Keratinocyte (primary cell): Measurements from ENCODE around the gene TMEM38B. TPM values are rescaled to one million over a fixed set of nuclear protein-coding genes. Genes with fewer than 3 reads are reported as not detected.

Experiments
- DNase-seq: peaks from one replicate; pipeline ENCODE4 v3.0.0-alpha.2; 2011; ENCODE audit warnings: low read depth, missing footprints, low spot score
- FAIRE-seq: peaks from 2 replicates; lab custom pipeline; 2011; peaks lifted over from hg19 to GRCh38; lab: Jason Lieb, UNC
- H2AFZ ChIP-seq: 2 replicates; pipeline ENCODE4 v1.6.0; 2012; ENCODE audit warnings: low read length, control low read depth, inconsistent platforms; ENCODE audit not compliant: control insufficient read depth
- H3K27ac ChIP-seq: 2 replicates; pipeline ENCODE4 v1.5.1; 2011; ENCODE audit warnings: low read length; ENCODE audit not compliant: control insufficient read depth, insufficient read depth
- H3K27me3 ChIP-seq: 3 replicates; pipeline ENCODE4 v1.6.0; 2011; ENCODE audit warnings: low read length; ENCODE audit not compliant: control insufficient read depth, insufficient read depth; ENCODE audit errors: extremely low read depth
- H3K36me3 ChIP-seq, 2 experiments: 2 replicates in 1 of 2; 3 replicates in 1 of 2; pipeline ENCODE4 v1.5.1; 2011; ENCODE audit warnings: low read length in 2 of 2, mild to moderate bottlenecking in 1 of 2; ENCODE audit not compliant: control insufficient read depth in 2 of 2, insufficient read depth in 2 of 2; ENCODE audit errors: extremely low read depth in 1 of 2
- H3K4me1 ChIP-seq: 3 replicates; pipeline ENCODE4 v1.5.1; 2011; ENCODE audit warnings: low read length; ENCODE audit not compliant: control insufficient read depth, insufficient read depth; ENCODE audit errors: extremely low read depth
- H3K4me2 ChIP-seq: 3 replicates; pipeline ENCODE4 v1.6.0; 2011; ENCODE audit warnings: low read depth, low read length; ENCODE audit not compliant: control insufficient read depth, insufficient read depth; ENCODE audit errors: extremely low read depth
- H3K4me3 ChIP-seq, 3 experiments: fragments of 200-600 bp in 1 of 3; sonication (generic) in 1 of 3; 2 replicates in 2 of 3; 3 replicates in 1 of 3; pipeline ENCODE4 v1.5.1; 2011 to 2016; ENCODE audit warnings: low read length in 3 of 3, mild to moderate bottlenecking in 3 of 3, control low read depth in 2 of 3, inconsistent platforms in 1 of 3, low read depth in 1 of 3, mixed read lengths in 1 of 3, mixed run types in 1 of 3, moderate library complexity in 1 of 3; ENCODE audit not compliant: control insufficient read depth in 2 of 3, insufficient read depth in 2 of 3; ENCODE audit errors: extremely low read depth in 1 of 3
- H3K79me2 ChIP-seq: 2 replicates; pipeline ENCODE4 v1.6.0; 2012; ENCODE audit warnings: low read length; ENCODE audit not compliant: control insufficient read depth, insufficient read depth
- H3K9ac ChIP-seq: 3 replicates; pipeline ENCODE4 v1.6.0; 2011; ENCODE audit warnings: low read length; ENCODE audit not compliant: control insufficient read depth, insufficient read depth; ENCODE audit errors: extremely low read depth
- H3K9me1 ChIP-seq: 3 replicates; pipeline ENCODE4 v1.6.0; 2011; ENCODE audit warnings: low read length; ENCODE audit not compliant: control insufficient read depth, insufficient read depth; ENCODE audit errors: extremely low read depth
- H3K9me3 ChIP-seq: 2 replicates; pipeline ENCODE4 v1.5.1; 2012; ENCODE audit warnings: low read depth, low read length; ENCODE audit not compliant: control insufficient read depth
- H4K20me1 ChIP-seq: 3 replicates; pipeline ENCODE4 v1.6.0; 2011; ENCODE audit warnings: low read length; ENCODE audit not compliant: control insufficient read depth, insufficient read depth; ENCODE audit errors: extremely low read depth
- CTCF ChIP-seq, 3 experiments: IDR thresholded peaks in 1 of 3; conservative IDR thresholded peaks in 1 of 3; optimal IDR thresholded peaks in 1 of 3; 2 replicates in 2 of 3; 3 replicates in 1 of 3; pipeline versions ENCODE3 to v1.5.1; 2011; ENCODE audit warnings: low read length in 3 of 3, mild to moderate bottlenecking in 3 of 3, moderate library complexity in 2 of 3, control low read depth in 1 of 3, inconsistent platforms in 1 of 3; ENCODE audit not compliant: insufficient read depth in 2 of 3; ENCODE audit errors: extremely low read depth in 1 of 3
- EZH2 ChIP-seq: IDR thresholded peaks from one replicate; pipeline ENCODE4 v1.6.1; 2012; ENCODE audit warnings: inconsistent platforms, mild to moderate bottlenecking, low read length, moderate library complexity
- dilution Hi-C: fragments of 300-500 bp; cut with MboI; formaldehyde crosslinking; loops from one replicate; pipeline ENCODE4 v1.7.0; 2020; ENCODE audit warnings: low sequenced_read_pairs; ENCODE audit not compliant: extremely low pct_ligation_motif_present
- polyA plus RNA-seq, 5 experiments: library from polyadenylated mRNA; depleted of rRNA in 3 of 5; stranded (reverse) in 3 of 5; stranded (forward) in 1 of 5; unstranded in 1 of 5; fragments of >200 nt; gene quantifications; 1 replicate in 1 of 5; 2 replicates in 3 of 5; 3 replicates in 1 of 5; pipeline versions ENCODE4 v1.2.1 to v1.2.3, GENCODE V29; 2011 to 2012; ENCODE audit warnings: missing spikeins in 2 of 5, low read depth in 1 of 5, low replicate concordance in 1 of 5

Gene TMEM38B
- polyA plus RNA-seq, 1 donor (not counting 4 experiments of a cell fraction or from before 2014, with no cell fraction given), result 9.8 TPM

- dilution Hi-C loops, result no loop called here
- H3K4me1 ChIP-seq, result no peaks in the 10 kb centered on the region
- no peak overlapping the region for H3K4me3 ChIP-seq
- no peak overlapping the region for H3K27ac ChIP-seq
- no peak for FAIRE-seq
- H4K20me1 ChIP-seq, result no peaks in the 10 kb centered on the region
- H3K27me3 ChIP-seq, result no peaks in the 10 kb centered on the region
- no peaks in the 10 kb centered on the region for H3K9me1 ChIP-seq
- no peaks in the 10 kb centered on the region for H3K79me2 ChIP-seq
- no peaks in the 10 kb centered on the region for H3K9me3 ChIP-seq
- TF ChIP-seq EZH2 (no peak), CTCF (optimal IDR thresholded peaks at IDR 0.05 in 1 of 3, IDR thresholded peaks at IDR 0.05 in 1 of 3, conservative IDR thresholded peaks at IDR 0.05 in 1 of 3; ENCODE audit: extremely low read depth in 1 of 3, insufficient read depth in 2 of 3, low read length in 3 of 3) (no peak)
- H3K4me2 ChIP-seq, result no peak overlapping the region
- H2AFZ ChIP-seq, result no peak overlapping the region
- H3K9ac ChIP-seq, result no peak overlapping the region
- H3K36me3 ChIP-seq, result no peaks in the 10 kb centered on the region
- no peak for DNase-seq
Measured at GRCh38 chr9:105712773-105713172, 18.4 kb downstream of the TMEM38B start.

GRCh38 chr9:105713260-105714019 is 19.1 kb downstream of the TMEM38B start:
- TF ChIP-seq EZH2, result no peak
- no peak for TF ChIP-seq CTCF (optimal IDR thresholded peaks at IDR 0.05 in 1 of 3, IDR thresholded peaks at IDR 0.05 in 1 of 3, conservative IDR thresholded peaks at IDR 0.05 in 1 of 3; ENCODE audit: extremely low read depth in 1 of 3, insufficient read depth in 2 of 3, low read length in 3 of 3)
- Histone ChIP-seq H3K9ac (no peak overlapping the region), H3K36me3 (no peaks in the 10 kb centered on the region), H3K9me3 (no peaks in the 10 kb centered on the region), H2AFZ (no peak overlapping the region), H3K27ac (no peak overlapping the region), H4K20me1 (no peaks in the 10 kb centered on the region), H3K79me2 (no peaks in the 10 kb centered on the region), H3K4me2 (no peak overlapping the region), H3K4me3 (no peak overlapping the region), H3K27me3 (no peaks in the 10 kb centered on the region), H3K9me1 (no peaks in the 10 kb centered on the region), H3K4me1 (no peaks in the 10 kb centered on the region)
- DNase-seq (no peak), FAIRE-seq (no peak)
- dilution Hi-C loops, result no loop called here
